Hepatic stellate cell (primary cell): ENCODE results near the gene SPTY2D1.

ENCODE experiments used
- DNase-seq: peaks from one replicate; pipeline ENCODE4 v3.0.0; 2011; ENCODE audit warnings: low spot score

Gene SPTY2D1

DNA sequence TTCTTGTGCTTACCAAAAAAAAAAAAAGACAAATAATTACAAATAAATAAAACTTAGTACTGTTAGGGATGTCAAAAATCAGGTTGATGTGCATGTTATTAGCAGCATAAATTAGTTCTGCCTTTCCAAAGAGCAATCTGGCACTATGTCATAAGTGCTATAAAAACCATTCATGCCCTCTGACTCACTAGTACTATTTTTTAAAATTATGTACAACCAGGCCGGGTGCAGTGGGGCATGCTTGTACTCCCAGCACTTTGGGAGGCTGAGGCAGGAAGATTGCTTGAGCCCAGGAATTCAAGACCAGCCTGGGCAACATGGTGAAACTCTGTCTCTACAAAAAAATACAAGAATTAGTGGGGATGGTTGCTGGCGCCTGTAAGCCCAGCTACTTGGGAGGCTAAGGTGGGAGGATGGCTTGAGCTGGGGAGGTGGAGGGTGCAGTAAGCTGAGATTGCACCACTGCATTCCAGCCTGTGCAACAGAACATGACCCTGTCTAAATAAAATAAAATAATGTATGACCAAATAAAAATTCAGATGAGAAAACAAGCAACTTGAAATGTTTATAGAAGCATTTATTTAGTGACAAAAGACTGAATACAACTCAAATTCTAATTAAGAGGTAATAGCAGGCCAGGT is 70.9 kb downstream of the SPTY2D1 start:
- no peak for DNase-seq
